ENCODE results near the gene PRKG1.
"Not testable (repeated sequence)": the region's sequence is repeated elsewhere in the genome, so short reads cannot be mapped to it uniquely, and the experiment has no call there.

PRKG1 gene

DNA sequence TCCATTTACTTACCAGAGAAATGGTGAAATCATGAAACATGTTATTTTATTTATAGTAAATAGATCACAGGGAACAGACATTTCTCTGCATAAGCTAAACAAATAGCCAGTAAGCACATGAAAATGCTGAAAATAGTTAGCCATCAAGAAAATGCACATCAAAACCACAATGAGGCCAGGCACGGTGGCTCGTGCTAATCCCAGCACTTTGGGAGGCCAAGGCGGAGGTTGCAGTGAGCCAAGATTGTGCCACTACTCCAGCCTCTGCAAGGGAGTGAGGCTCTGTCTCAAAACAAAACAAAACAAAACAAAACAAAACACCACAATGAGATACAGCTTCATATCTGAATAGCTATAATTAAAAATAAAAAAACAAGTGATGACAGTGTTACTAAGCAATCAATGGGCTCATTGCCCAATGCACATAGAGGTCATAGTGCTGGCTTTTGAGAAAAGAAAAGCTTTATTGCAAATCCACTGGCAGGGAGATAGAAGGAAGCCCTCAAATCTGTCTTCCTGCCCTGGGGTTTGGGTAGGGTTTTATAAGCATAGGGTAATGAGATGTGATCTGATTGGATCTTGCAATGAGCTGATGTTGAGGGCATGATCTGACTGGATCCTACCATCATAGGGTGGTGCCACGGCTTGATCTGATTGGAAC is 608.9 kb downstream of the PRKG1 start:
- DNase-seq = no peak

DNA sequence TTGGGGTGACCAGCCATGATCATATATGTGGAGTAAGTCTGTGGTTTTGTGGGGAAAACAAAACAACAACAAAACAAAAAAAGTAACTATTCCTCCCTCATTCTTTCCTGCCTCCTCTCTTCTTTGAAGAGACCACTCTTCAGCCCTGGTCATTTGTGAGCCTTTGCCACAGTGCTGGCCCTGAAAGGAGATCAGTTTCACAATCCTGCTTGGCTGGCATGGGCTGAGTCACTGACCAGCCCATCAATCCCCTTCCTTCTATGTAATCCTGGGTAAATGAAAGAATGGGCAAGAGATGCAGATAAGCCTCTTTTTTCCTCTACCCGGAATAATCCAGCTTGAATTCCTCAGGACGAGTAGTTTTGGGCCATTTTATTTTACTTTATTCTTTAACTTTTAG is 611.5 kb downstream of the PRKG1 start:
- no peak for DNase-seq

DNA sequence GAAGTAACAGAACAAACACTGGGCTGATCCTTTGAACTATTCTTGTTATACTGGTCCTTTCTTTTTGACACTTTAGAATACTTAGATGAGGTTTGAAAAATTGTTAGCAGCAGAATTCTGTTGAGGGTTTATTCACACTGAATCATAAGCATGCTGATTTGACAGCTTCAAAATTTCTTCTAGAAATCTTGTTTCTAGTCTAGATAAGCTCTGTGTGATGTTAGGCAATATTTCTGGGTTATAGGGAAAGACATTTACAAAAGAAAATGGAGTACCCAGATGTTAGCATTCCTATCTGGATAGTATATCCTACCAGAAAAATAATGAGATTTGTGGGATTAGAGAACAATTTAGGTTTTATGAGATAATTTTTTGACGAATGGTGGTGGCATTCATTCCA is 613.0 kb downstream of the PRKG1 start:
- DNase-seq = no peak

DNA sequence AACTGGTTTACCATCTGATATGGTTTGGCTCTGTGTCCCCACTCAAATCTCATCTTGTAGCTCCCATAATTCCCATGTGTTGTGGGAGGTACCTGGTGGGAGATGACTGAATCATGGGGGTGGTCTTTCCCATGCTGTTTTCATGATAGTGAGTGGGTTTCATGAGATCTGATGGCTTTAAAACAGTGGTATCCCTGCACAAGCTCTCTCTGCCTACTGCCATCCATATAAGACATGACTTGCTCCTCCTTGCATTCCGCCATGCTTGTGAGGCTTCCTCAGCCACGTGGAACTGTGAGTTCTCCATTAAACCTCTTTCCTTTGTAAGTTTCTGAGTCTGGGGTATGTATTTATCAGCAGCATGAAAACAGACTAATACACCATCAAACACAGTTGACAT is 614.5 kb downstream of the PRKG1 start:
- not testable (repeated sequence) for DNase-seq

DNA sequence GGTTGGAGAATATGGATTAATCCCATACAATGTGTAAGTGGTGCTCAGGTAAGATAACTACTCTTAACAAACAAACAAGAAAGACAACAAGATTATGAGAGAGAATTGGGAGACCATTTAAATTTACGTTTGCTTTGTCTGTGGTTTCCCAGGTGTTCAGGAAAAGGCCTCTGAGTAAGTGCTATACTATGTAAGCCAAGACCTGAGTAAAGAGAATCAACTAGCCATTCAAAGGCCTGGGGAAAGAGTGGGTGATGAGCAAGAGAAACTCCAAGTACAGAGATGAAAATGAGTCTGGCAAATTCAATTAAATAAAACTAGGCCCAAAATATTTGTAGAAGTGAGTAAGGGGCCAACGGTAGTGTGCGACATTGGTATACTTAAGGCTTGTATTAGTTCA is 615.2 kb downstream of the PRKG1 start:
- no peak for DNase-seq

DNA sequence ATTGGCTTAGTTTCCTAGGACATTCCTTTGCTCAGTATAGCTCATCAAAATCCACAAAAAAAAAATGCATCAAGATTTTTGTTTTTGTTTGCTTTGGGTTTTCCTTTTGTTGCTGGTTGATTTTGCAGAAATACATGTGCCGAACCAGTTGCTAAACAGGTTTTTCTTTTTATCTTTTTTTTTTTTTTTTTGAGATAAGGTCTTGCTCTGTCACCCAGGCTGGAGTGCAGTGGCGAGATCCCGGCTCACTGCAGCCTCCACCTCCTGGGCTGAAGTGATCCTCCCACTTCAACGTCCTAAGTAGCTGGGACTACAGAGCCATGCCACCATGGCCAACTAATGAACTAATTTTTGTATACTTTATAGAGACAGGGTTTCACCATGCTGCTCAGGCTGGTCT is 616.8 kb downstream of the PRKG1 start:
- DNase-seq = no peak

DNA sequence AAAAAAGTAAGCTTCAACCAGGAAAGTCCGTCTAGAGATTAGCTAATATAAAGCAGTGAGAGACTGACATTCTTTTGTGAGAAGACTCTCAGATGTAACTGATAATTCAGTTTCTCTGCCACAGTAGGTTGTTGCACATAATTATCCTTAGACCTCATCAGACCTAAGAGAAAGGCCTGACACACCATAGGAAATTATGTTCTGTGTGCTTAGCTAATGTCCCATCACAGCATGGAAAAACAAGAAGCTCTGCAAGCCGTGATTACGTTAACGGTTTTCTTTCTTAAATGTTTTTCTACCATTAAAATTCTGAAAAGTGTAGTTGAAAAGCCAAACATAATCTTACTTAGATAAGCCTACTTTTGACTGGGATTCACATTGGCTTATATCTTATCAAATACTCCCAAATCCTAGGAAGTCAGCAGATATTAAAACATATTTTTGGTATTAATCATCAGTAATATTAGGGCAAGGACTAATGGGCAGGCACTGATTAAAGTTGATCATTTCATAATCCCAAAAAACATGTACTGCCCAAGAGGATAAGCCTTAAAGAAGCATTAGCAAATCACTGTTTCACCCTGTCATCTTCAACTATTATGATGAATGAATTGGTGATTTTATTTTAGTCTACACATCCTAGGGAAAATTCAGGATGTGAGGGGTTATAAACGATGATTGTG is 619.9 kb downstream of the PRKG1 start:
- DNase-seq = no peak

DNA sequence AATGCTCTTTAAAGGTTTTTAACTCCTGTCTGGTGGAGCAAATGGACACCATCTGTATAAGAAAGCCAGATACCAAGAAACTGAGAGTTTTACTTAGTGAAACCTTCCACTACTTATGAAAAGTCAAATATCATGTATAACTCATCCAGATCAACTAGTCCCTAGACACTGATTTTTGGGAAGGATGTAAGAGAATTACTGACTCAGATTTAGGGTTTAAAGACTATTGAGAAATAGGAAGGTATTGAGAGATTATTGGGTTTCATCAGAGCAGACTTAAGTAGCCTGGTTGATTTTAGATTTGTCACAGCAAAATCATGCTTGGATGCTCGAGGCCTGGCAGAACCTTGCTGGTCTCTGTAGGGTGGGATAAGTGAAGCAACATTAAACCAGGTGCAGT is 622.0 kb downstream of the PRKG1 start:
- no peak for DNase-seq

DNA sequence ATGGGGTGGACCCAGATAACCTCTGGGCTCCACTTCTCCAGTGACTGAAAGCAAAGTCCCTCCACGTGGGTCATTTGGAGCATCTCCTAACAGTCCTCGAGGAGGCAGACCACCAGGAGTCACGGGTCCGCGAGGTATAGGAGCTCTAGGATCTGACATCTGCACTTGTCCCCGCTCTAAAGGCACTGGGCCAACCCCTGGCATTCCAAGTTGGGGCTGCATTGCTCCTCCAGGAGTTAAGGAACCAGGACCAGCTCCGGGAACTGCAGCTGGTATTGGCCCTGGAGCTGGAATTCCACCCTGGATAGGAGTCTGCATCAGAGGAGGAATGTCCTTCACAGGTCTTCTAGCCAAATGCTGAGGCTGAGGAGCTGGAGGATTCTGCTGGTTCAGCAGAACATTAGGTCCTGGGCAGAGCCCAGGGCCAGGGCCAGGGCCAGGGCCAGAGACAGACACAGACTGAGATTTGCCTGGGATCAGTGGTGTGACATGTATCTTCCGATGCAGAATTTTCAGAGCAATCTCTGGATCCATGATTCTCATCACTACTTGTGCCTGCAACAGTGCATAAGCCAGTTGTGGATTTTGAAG is 624.3 kb downstream of the PRKG1 start:
- no peak for DNase-seq

DNA sequence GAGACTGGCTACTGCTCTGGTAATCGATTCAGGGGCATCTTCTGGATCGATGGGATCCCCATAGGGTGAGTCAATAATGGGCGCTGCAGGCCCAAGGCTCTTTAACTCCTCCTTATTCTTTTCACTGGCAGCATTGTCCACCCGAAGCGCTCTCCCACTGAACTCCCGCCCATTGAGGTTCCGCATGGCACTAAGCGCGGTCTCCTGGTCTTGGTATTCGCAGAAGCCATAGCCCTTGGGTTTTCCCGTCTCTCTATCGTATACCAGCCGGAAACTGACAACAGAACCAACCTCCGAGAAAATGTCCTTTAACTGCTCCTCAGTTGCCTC is 624.8 kb downstream of the PRKG1 start:
- no peak for DNase-seq

DNA sequence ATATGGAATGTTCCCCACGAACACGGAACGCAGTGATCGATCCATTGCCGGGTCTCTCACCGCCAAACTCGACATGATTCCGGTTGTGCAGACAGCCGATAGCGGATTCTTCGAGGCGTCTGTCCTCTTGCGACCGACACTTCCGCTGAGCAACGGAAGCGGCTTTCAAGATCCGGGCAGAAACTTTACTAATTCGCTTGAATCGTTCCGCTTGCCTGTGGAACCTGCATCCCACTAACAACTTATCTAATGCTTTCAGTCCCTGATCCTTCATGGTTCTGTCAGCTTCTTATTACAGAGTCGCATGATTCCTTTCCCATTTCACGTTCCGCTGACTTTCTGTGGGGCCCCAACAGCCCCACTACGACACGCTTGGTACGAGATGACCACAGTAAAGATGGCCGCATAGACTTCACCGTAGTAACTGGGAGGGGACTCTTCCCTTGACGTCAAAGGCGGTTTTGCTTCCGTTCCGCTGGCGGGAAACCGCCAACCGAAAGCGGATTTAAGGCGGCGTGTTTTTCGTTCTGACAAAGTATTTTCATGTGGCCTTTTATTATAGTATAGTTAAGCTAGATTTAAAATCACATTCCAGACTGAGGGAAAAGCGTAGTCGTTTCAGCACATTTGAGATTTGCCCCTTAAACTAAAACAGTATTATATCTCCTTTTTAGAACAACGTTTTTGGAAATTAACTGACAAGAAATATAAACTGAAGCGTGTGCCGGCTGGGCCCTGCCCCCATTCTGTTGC is 625.4 kb downstream of the PRKG1 start, which contains the start of gene CSTF2T:
CSTF2T (minus strand) TSS at position 121 of the 753 bp plus-strand sequence; CDS start at position 75, 46 bp downstream.
- peak; percentile 81 to 91 for DNase-seq

DNA sequence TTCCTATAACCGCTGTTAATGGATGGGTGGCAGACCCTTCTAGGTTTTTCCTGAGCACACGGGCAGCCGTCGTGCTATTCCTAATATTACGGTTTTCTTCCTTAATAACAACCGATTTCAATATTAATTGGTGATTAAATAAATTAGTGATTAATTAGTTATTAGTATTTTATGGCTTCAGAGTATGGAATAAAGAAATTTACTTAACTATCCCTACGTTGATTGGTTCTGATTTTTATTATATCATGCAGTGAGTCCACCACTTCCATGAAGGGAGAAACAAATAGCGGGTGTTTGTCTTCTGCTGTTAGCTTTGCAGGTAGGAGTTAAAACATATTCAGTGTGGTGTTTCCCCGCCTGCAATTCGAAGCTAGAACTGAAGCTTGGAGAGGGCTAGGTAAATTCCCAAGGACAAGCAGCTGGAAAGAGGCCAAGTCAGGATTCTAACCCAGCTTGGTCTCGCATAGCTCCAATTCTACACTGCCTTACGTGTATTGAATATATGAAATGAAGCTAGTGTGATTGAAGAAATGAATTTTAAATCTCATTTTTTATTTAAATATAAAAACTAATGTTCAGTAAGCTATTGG is 626.0 kb downstream of the PRKG1 start:
- DNase-seq = no peak

DNA sequence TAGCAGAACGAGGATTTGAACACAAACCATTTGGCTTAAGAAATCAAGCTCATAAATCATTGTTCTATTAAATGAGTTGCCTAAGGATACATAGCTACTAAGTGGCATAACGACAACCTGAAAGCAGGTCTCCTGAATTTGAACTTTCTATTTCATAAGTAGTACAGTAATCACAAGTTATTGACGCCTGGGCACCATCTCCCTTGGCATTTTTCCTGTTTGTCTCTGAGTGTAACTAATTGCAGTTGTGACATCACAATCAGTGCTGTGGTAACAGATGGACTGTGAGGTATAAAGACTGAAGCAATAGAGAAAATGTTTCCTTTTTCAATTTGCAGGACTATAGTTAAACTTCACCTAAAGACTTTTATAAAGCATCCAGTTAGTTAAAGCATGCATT is 631.5 kb downstream of the PRKG1 start:
- DNase-seq = no peak

DNA sequence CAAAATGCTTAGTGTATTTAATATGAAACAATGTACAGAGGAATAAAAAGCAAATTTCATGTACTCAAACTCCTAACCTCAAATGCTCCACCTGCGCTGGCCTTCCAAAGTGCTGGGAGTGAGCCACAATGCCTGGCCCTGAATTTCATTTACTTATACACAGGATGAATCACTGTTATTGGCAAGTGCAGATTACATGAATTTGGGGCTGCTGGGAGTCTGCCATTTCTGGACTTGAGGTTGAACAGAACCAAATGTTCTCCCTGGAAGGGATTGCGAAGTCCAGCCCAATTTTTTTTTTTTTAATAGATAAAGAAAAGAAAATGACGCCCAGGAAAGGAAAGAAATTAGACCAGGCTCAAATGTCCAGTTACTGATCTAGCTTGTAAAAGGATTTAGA is 631.9 kb downstream of the PRKG1 start:
- DNase-seq = no peak

DNA sequence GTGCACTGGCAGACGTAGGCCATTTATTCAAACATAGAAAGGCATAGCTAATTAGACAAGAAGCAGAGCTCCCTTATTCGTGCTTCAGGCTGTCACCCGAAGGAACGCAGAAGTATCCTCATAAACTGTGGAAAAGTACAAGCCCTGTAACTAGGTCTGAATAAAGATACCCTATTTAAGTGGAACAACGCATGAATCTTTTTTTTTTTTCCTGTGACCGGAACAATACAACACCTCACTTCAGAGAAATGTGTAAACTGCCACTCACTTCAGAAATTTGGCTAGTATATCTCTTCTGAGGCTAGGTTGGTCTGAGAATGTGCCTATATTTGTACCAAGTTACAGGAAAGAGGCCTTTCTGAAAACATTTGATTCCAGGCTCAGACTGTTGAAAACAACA is 633.1 kb downstream of the PRKG1 start:
- no peak for DNase-seq

DNA sequence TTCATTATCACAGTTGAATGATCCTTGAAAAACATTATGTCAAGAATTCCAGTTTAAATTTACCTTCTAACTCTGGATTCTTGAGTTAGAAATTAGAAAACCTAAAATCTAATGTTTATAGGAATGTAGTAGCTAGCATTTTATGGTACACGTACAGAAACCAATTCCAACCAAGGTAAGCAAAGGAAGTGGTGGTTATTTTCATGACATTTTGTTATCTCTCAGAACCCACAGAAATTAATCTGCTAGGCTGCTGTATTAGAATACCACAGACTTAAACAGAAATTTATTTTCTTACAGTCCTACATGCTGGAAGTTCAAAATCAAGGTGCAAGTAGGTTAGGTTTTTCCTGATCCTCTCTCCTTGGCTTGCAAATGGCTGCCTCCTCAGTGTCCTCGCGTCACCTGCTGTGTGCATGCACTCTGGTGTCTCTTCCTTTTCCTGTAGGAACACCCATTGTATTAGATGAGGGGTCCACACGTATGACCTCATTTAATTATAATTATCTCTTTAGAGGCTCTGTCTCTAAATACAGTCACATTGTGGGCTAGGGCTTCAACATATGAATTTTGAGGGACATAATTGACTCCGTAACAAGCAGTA is 633.6 kb downstream of the PRKG1 start:
- DNase-seq = no peak

DNA sequence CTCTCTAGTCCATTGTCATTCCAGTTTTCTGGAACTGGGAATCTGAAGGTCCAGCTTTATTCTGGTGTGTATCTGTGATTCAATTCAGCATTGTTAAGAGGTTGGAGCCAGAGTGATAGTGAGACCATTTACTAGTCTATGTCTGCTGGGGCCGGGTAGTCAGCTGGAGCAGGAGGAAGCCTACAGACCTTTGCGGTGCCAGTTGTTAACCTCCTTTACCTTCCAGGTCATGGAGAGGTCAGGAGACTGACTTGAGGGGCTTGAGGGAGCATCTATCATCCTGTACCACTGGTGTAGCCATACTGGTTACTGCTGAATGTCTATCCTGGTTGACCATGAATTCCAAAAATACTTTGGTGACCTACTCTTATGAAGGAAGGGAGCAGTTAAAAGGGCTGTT is 634.3 kb downstream of the PRKG1 start:
- no peak for DNase-seq

DNA sequence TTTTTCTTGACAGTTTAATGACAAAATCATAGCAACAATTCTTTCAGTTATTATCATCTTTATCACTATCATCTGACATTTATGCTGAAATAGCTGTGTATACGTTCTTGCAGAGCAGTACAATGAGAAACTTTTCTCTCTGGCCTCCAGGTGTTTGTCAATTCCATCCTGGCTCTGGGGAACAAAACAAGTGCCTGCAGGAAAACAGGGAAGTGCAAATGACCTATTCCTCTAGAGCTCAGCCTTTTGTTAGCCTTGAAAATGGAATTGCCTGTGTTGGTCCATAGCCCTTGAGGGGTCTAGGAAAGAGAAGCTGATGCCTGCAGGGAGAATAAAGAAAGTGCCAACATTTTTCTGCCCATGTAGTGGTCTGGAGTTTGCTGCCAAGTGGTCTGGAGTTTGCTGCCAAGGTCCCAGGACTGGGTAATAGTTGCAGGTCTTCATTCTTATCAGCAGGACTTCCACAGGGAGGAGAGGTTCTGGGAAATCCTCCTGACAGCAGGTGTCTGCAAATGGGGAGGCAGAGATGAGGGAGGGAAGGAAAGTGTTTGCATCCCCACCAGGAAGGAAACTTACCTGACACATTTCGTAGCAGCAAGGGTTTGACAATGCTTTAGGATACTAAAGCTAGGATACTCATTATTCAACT is 635.2 kb downstream of the PRKG1 start:
- DNase-seq = no peak

DNA sequence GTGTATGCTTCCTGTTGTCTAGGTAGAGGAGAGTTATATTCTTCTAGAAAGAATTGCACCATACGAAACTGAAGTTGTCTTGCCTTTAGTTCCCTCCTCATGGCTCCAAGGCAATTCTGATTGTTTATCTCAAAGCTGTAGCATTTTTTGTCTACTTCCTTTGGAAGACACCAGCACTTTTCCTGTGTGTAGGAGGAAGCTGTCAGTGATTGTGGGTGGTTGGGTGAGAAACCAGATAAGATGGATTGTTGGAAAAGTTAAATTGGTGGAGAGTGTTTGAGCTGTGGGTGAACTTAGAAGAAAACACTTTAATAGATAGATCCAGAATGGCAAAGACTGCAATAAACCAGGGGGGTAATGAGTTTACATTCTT is 637.2 kb downstream of the PRKG1 start:
- DNase-seq = no peak

DNA sequence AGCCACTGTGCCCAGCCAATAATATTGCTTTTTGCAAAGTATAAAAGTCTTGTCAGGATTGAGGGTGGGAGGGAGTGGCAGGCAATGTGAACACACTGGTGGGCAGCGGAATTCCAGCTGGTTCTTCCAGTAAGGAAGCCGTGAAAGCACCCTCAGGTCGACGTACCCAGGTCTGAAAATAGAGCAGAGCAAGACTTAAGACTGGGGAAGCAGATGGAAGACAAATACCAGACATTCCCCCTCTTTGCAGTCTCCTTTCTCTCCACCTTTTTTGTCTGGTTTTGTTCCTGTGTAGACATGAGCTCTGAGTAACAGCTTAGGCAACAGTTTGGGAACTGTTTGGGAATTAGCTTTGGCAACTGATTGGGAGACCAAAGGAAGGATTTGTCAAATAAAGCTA is 642.7 kb downstream of the PRKG1 start:
- no peak for DNase-seq

DNA sequence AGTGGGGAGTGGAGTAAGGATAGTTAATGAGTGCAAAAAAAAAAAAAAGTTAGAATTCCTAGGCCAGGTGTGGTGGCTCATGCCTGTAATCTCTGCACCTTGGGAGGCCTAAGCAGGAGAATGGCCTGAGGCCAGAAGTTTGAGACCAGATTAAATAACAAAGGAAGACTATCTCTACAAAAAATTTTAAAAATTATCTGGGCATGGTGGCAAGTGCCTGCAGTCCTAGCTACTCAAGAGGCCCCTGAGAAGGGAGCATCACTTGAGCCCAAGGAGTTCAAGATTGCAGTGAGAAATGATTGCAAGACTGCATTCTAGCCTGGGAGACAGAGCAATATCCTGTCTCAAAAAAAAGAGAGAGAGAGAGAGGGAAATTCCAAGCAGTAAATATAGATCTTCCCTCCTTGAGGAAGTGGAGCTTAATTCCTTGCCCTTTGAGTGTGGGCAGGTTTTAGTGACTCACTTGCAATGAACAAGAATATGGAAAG is 644.6 kb downstream of the PRKG1 start:
- no peak for DNase-seq

DNA sequence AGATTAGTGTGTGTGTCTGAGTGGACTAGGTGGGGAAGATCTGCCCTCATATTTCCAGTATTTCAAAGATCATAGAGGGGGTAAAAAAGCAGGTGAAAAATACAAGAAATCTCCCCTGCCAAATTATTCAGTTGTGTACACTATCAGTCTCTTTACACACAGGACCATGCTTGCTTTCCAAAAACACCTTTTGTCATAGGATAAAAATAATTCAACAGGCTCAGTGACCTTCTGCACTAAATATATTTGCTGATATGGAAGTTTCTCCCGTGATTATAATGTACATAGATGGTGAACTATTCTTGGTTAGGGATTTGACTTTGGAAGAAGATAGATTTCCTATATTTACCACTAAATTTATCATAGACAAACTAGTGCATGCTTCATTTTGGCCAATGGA is 649.8 kb downstream of the PRKG1 start:
- no peak for DNase-seq
